ENCODE measurements around the gene PCDHA3. TPM values are rescaled to one million over a fixed set of nuclear protein-coding genes. Genes with fewer than 3 reads are reported as not detected.
"Not testable (repeated sequence)": the region's sequence is repeated elsewhere in the genome, so short reads cannot be mapped to it uniquely, and the experiment has no call there.

The PCDHA3 gene
- total and polyA plus RNA-seq, 10 donors = 0.03 to 2.3 (median 0.49) TPM; not detected in 2

DNA sequence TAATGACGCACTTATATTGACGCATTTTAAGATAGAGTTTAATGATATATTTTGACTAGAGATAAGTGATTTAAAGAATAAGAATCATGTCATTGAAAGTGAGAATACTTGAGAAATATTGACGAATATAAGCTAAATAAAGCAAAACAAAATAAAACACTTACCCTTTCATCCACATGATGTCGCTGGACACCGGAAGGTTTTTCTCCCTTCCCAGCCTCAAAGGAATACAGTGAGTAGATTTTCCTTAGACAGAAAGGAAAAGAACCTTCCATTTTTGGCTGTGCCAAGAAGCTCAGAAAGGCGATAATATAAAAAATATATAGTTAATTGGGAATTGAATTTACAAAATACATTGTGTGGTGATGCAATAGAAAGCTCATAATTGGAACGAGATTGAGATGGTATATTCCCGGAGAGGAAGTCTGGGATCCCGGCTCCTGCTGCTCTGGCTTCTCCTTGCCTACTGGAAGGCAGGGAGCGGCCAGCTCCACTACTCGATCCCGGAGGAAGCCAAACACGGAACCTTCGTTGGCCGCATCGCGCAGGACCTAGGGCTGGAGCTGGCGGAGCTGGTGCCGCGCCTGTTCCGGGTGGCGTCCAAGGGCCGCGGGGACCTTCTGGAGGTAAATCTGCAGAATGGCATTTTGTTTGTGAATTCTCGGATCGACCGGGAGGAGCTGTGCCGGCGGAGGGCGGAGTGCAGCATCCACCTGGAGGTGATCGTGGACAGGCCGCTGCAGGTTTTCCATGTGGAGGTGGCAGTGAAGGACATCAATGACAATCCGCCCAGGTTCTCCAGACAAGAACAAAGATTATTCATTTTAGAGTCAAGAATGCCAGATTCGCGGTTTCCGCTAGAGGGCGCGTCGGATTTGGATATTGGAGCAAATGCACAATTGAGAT, 20.8 kb downstream of the PCDHA3 start, which contains the start of gene PCDHA5:
TSS of gene PCDHA5 (plus strand) at position 239 of the 906 bp plus-strand sequence.
- no peak for DNase-seq
- TF ChIP-seq, protein P1, sequence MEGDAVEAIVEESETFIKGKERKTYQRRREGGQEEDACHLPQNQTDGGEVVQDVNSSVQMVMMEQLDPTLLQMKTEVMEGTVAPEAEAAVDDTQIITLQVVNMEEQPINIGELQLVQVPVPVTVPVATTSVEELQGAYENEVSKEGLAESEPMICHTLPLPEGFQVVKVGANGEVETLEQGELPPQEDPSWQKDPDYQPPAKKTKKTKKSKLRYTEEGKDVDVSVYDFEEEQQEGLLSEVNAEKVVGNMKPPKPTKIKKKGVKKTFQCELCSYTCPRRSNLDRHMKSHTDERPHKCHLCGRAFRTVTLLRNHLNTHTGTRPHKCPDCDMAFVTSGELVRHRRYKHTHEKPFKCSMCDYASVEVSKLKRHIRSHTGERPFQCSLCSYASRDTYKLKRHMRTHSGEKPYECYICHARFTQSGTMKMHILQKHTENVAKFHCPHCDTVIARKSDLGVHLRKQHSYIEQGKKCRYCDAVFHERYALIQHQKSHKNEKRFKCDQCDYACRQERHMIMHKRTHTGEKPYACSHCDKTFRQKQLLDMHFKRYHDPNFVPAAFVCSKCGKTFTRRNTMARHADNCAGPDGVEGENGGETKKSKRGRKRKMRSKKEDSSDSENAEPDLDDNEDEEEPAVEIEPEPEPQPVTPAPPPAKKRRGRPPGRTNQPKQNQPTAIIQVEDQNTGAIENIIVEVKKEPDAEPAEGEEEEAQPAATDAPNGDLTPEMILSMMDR (IDR thresholded peaks at IDR 0.05 in 8 of 11, conservative IDR thresholded peaks at IDR 0.05 in 3 of 11) = peak in 2 of 11 experiments; percentile 15 to 26
- TF ChIP-seq POLR2AphosphoS5 (IDR thresholded peaks at IDR 0.05) = no peak
- Histone ChIP-seq H3K4me3 (peak within 1 kb of the TSS in 2 of 8 donors; percentile 7 to 19), H3K36me3 (no peaks in the 10 kb centered on the region), H3K9me3 (peaks cover 0 to 73% (median 35%) of the 10 kb centered on the region in 8 donors), H3K27ac (no peak within 1 kb of the TSS), H3K27me3 (replicated peaks in 1 of 7) (peaks cover 0 to 60% (median 8%) of the 10 kb centered on the region in 7 donors), H3K4me1 (no peaks in the 10 kb centered on the region)
- intact Hi-C loops (cut with DNase I; ENCODE audit: low total_unique reads) = no loop called here
- WGBS, 5 donors = 31 to 43% (median 34%) methylated on average over 39 of the region's 39 CpGs

DNA sequence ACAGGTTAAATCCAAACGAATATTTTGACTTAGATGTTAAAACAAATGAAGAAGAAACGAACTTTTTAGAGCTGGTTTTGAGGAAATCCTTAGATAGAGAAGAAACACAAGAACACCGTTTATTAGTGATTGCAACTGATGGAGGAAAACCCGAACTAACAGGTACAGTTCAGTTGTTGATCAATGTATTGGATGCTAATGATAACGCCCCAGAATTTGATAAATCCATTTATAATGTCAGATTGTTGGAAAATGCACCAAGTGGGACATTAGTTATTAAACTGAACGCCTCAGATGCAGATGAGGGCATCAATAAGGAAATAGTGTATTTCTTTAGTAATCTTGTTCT, 21.4 kb downstream of the PCDHA3 start:
- WGBS, 5 donors = 20 to 31% (median 29%) methylated on average over 6 of the region's 6 CpGs
- Histone ChIP-seq H3K27ac (no peak overlapping the region), H3K4me1 (no peaks in the 10 kb centered on the region), H3K27me3 (replicated peaks in 1 of 7) (peaks cover 0 to 66% (median 8%) of the 10 kb centered on the region in 7 donors), H3K4me3 (no peak overlapping the region), H3K36me3 (no peaks in the 10 kb centered on the region), H3K9me3 (peaks cover 0 to 73% (median 32%) of the 10 kb centered on the region in 8 donors)
- TF ChIP-seq POLR2AphosphoS5 (IDR thresholded peaks at IDR 0.05) = no peak
- TF ChIP-seq, protein P1 (IDR thresholded peaks at IDR 0.05 in 8 of 11, conservative IDR thresholded peaks at IDR 0.05 in 3 of 11) = no peak
- intact Hi-C loops (cut with DNase I; ENCODE audit: low total_unique reads) = no loop called here
- DNase-seq = no peak

DNA sequence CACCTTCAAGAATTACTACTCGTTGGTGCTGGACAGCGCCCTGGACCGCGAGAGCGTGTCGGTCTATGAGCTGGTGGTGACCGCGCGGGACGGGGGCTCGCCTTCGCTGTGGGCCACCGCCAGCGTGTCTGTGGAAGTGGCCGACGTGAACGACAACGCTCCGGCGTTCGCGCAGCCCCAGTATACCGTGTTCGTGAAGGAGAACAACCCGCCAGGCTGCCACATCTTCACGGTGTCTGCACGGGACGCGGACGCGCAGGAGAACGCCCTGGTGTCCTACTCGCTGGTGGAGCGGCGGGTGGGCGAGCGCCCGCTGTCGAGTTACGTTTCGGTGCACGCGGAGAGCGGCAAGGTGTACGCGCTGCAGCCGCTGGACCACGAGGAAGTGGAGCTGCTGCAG, 22.1 kb downstream of the PCDHA3 start:
- H3K36me3 ChIP-seq; intact Hi-C loops (cut with DNase I; ENCODE audit: low total_unique reads); DNase-seq; H3K4me1 ChIP-seq; H3K4me3 ChIP-seq; H3K27ac ChIP-seq: not testable (repeated sequence)
- H3K27me3 ChIP-seq (replicated peaks in 1 of 7) = peaks cover 0 to 73% (median 9%) of the 10 kb centered on the region in 7 donors
- H3K9me3 ChIP-seq = peaks cover 0 to 79% (median 34%) of the 10 kb centered on the region in 8 donors
- WGBS, 5 donors = 54 to 74% (median 59%) methylated on average over 39 to 48 of the region's 48 CpGs

DNA sequence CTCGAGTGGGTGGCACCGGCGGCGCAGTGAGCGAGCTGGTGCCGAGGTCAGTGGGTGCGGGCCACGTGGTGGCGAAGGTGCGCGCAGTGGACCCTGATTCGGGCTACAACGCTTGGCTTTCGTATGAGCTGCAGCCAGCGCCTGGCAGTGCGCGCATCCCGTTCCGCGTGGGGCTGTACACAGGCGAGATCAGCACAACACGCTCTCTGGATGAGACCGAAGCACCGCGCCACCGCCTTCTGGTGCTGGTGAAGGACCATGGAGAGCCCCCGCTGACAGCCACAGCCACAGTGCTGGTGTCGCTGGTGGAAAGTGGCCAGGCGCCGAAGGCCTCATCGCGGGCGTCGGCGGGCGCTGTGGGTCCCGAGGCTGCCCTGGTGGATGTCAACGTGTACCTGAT, 22.6 kb downstream of the PCDHA3 start:
- DNase-seq = peak; percentile 67
- 56 to 79% (median 59%) methylated on average over 21 to 38 of the region's 38 CpGs for WGBS, 5 donors
- H3K4me3 ChIP-seq = no peak overlapping the region
- peaks cover 0 to 78% (median 9%) of the 10 kb centered on the region in 7 donors for H3K27me3 ChIP-seq (replicated peaks in 1 of 7)
- H3K9me3 ChIP-seq = peaks cover 0 to 79% (median 37%) of the 10 kb centered on the region in 8 donors
- no peaks in the 10 kb centered on the region for H3K36me3 ChIP-seq
- H3K4me1 ChIP-seq = no peaks in the 10 kb centered on the region
- TF ChIP-seq, protein P1 (IDR thresholded peaks at IDR 0.05 in 8 of 11, conservative IDR thresholded peaks at IDR 0.05 in 3 of 11) = no peak
- TF ChIP-seq POLR2AphosphoS5 (IDR thresholded peaks at IDR 0.05) (no peak), POLR2A (IDR thresholded peaks at IDR 0.05) (no peak)
- intact Hi-C loops (cut with DNase I; ENCODE audit: low total_unique reads) = no loop called here
- no peak overlapping the region for H3K27ac ChIP-seq

Data from spleen (tissue), 11 donors.